ENCODE data around the gene DAB1.

The DAB1 gene

DNA sequence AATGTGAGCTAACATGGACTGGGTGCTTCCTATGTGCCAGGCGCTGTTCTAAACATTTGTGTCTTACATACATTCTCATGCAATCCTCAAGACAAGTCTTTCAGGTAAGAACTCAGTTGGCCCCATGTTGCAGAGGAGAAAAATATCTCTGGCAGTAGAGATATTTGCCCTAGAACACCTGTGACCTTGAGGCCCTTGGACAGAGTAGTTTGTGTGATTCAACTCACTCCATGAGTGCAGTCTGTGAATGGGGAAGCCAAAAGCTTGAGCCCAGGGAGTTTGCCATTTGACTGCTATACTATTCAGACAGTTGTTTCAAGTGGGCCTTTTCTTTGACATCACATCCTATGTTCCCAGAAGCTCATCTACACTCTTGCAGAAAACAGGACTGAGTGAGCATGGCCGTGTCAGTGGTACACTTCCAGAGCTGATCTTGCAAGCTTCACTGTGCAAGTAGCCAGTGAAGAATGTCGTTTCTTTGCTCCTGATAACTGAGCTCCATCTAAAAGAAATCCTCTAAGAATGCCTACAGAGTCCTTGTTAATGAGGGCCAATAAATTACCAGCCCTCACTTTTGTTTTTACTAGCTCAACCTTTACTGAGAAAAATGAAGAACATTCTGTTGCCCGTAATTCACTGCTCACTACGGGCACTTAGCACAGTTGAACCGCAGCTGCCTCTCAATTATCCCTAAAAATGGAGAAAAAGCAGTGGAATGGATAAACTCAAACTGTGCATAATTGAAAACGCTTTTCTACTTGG, 359.3 kb downstream of the DAB1 start:
- no peak for DNase-seq

DNA sequence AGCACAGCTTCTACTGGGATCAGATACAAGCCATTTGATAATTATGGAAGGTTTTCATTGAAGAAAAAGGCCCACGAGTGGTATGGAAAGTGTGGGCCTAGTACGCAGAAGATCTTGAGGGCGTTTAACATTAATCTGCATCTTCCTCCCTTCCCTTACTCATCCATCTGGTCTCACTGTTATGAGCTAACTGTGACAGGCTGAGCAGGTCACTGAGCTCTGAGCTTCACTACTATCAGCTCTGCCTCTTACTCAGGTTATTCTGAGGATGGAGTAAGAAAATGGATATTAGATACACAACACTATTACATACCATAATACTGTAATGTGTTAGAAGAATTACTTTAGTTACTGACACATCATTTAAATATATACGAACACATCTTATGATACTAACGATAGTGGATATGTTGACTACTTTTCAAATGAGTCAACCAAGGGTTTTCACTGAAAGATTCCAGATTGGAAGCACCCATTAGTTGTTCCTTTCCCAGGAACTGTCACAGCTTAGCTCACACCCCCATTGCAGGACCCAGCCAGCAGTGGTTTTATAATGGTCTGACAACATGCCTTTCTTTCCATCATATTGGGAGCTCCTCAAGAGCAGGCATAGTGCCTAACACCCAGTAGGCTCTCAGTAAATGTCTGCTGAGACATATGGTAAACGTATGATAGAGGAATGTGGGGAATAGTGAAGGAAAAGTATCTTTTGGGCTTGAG, 360.3 kb downstream of the DAB1 start:
- DNase-seq: no peak

- no peak for DNase-seq
Observed at GRCh38 chr1:57061369-57061768, 362.5 kb downstream of the DAB1 start.

- DNase-seq: no peak
Observed at GRCh38 chr1:57060451-57060850, 363.4 kb downstream of the DAB1 start.

DNA sequence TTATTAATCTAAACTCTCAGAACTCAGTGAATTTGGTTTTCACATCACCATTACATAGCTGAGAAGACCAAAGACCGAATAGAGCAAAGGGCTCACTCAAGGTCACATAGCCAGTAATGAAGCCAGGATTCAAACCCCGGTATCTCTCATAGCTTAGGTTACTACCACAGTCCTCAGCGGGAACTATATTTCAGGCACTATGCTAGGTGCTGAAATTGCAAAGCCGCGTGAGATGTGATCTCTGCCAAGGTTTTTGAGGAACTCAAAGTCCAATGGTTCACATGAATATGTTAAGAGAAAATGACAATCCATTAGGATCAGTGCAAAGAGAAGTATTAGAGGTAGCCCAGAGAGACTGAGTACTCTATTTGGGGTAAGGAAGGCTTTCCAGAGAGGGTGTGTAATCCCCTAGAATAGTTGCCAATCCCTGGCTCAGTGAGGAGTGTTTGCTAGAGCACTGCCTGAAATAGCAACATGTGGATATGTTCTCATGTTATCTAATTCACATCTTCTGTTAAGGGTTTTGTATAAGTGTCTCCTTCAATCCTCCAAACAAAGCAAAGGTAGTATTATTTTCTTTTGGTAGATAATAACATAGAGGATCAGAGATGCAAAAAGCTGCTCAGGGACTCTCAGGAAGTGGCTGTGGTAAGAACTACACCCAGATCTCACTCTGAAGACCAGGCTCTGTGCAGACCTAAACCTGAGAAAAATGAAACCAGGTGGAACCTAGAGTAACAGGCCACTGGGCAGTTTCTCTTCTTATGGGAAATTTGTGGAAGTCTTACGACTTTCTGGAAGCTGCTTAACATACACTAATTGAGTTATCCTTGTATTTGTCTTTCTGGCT, 365.0 kb downstream of the DAB1 start:
- DNase-seq: no peak

DNA sequence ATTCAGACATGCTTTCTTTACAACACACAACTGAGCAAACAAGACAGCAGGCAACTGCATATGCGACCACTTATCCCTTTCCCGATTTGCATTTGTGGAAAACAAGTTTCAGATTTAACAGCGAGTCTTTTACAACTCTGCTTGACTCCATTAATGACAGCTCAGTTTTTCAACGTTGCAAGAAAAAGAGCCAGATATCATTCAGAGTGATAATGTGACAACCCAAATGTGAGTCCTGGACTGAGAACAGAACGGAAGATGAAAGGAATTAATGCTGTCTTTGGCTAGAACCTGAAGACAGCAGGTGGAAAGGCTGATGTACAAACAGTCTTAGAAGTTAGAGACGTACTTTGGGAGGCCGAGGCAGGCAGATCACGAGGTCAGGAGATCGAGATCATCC, 375.0 kb downstream of the DAB1 start:
- DNase-seq: no peak

GRCh38 chr1:57046462-57046861, 377.4 kb downstream of the DAB1 start:
- no peak for DNase-seq

DNA sequence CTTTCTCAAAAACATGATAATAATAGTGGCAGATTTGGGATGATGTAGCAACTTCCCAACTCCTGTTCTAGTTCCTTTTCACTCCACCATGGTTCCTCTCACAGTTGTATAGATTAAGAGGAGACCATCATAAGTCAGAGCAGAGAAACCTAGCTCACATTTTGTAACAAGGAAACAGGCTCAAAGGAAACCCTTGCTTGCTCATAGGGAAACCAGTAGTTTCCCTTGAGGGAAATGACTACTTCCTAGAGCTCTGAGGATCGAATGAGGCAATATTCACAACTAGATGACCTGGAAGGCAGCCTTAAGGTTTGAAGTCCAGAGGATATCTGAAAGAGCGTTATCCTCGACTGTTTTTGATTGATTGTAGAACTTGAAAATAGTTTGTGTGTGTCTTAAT, 382.0 kb downstream of the DAB1 start:
- no peak for DNase-seq

- no peak for DNase-seq
Observed at GRCh38 chr1:57040811-57041210, 383.0 kb downstream of the DAB1 start.

GRCh38 chr1:57036641-57037579, 386.9 kb downstream of the DAB1 start:
- DNase-seq: no peak

DNA sequence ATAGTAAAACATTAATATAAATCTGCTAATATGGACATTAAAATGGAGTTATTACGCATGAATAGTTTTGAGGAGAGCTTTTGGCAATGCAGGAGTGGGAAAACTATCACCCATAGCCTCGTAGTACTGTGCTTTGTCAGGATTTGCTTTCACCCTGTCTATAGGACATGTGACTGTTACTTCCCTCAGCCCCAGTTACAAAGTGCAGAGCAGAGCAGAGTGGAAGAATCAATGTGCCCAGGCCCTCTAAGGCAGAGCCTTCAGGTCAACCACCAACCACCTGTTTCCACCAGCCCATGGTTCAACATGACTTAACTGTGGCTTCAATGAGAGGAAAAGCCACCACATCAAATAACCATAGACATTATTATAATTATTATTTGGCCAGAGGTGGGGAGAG, 389.1 kb downstream of the DAB1 start:
- no peak for DNase-seq

DNA sequence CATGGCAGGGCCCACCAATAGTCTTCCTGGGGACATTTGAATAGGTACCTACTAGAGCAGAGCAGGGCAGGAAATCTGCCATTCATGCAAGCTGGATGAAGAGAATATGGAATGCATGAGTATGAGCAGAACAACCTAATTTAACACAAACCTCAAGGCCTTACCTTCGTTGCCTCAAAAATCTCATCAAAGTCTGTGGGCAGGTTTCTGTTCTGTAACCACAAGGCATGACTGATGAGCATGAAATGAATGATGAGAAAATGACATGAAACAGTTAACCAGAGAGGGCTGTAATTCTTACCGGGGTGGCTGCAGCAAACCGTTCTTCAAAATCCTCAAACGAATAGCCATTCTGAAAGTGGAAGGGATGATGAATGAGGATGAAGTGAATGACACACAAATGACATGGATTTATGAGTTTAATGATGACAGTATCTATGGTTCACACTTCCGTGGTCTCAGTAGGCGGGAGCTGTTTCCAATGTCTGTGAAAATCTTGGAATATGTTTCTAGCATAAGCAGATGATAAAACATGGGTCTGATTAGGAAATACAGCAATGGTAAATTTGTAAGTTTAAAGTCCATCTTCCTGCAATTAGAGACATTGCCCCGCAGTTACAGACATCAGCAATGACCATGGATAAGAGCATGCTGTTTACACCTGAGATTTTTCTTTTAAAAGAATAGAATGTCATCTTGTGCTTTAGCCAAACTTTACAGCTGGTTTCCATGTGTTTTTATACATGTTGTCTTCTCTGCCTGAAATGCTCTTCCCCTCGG, 390.4 kb downstream of the DAB1 start:
- no peak for DNase-seq

DNA sequence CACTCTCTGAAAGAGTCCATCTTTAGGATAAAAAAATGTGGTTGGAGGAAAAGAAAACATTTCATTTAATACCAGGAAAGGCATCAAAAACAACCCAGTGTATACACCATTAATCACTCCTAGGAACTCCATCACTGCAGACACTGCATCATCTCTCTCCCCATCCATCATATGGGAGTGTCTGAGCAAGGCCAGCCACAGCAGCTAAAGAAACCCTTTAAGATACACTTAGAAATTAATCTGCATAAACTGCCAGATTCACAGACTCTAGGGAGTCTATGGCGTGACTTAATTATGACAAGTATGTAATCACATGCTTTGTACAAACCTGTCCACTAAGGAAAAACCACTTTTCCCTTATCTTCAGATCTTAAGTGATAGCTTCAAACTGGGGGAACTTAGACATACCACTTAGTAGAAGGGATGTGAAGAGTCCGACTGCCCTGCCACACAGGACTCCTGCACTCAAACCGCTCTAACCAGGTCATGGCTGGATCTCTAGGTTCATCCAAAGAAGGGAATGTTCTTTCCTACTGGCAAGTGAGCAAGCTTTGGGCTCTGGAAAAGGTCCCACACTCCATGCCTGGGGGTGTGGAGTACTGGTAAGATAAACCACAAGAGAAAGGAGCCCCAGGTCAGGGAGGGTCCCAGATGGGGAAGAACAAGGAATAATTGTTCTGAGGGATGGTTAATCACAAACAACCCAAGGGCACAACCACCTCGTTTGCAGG, 397.1 kb downstream of the DAB1 start:
- DNase-seq: no peak

GRCh38 chr1:57024855-57025254, 399.0 kb downstream of the DAB1 start:
- no peak for DNase-seq

GRCh38 chr1:57024428-57024827, 399.4 kb downstream of the DAB1 start:
- no peak for DNase-seq

- no peak for DNase-seq
Observed at GRCh38 chr1:57020216-57020615, 403.6 kb downstream of the DAB1 start.

DNA sequence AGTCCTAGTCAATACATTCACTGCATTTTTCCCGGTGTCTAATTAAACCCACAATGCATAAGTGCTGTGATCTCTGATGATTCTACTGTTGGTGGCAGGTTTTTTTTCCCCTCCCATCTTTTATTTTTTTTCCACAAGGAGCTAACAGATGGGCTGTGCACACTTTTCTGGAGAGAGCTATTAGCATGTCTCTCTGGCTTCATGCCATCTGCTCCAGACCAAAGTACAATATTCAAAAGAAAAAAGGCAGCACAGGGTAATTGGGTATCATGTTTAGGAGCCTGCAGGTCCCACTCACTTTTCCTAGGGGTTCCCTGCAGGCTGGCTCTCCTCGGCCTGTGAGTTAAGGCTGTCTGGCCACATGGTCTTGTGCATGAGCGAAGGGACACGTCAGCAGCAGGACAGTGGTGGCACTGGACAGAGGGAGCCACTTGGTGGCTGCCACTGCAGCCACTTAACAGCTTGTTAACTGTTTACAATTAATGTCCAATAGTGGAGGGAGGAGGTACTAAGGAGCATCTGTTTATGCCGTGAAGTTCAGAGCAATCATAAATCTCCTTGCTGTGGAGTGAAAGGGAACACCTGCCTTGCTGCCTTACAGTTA, 404.5 kb downstream of the DAB1 start:
- DNase-seq: no peak

DNA sequence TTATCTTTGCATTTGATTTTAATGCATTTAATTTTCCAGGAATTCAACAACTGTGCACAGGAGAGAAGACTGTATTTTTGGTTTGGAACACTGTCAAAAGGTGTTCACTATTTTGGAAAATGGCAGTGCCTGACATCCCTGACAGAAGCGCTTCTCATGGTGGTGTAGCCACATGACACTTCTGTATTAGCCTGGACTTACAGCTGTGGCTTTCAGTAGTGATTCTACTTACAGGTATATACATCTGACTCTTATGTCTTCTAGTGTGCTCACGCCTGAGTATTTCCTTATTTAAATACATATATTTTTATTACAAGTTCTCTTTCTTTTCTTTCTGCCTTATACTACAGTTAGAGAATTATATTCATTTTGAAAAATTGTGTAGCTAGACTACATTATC, 405.7 kb downstream of the DAB1 start:
- DNase-seq: no peak

DNA sequence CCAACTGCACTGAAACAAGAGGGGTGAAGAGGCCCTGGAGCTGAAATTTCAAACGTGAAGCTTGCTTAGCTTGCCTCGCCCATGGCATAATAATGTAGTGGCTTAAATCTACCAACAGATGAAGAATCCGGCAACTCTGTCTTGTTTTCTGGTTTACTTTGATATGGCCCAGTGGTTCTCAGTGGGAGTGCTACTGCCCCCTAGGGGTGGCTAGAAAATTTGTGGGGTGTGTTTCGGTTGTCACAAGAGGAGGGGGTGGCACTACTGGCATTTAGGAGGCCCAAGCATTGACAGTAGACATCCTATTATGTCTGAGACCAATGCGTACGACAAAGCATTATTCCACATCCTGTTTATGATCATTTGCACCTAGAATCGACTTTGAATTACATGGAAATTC, 406.1 kb downstream of the DAB1 start:
- DNase-seq: no peak

GRCh38 chr1:57017200-57017599, 406.7 kb downstream of the DAB1 start:
- DNase-seq: no peak

All from inflammatory macrophage (primary cell).